NOMO-1 treated with dmso at 0.1 percent for 144 hours (cell line): ENCODE results near the gene ZBTB25.
A peak's percentile ranks its signal among the peaks of the same experiment; 100 is the strongest.

Source experiments
- DNase-seq: peaks from one replicate; lab custom pipeline; 2025; ENCODE audit not compliant: unreplicated experiment; lab: John Stamatoyannopoulos, UW

Gene ZBTB25

DNA sequence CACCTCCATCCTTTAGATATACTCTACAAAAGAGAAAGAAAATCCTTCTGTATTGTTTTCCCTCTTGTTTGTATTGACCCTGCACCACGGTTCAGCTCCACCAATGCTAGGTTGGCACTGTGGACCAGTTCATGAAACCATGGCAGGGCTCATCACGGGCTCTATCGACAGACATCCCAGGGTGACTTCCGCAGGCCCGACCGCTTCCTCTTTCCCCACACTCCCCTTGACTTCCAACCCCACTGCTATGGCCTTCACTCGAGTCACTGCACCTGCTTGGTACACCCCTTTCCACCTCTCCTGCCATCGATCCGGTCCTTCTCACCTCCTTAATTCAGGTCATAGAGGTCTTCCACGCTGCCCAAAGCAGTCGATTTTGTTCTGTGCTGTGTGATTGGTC lies 59.5 kb downstream of the ZBTB25 start:
- peak; percentile 63 for DNase-seq

DNA sequence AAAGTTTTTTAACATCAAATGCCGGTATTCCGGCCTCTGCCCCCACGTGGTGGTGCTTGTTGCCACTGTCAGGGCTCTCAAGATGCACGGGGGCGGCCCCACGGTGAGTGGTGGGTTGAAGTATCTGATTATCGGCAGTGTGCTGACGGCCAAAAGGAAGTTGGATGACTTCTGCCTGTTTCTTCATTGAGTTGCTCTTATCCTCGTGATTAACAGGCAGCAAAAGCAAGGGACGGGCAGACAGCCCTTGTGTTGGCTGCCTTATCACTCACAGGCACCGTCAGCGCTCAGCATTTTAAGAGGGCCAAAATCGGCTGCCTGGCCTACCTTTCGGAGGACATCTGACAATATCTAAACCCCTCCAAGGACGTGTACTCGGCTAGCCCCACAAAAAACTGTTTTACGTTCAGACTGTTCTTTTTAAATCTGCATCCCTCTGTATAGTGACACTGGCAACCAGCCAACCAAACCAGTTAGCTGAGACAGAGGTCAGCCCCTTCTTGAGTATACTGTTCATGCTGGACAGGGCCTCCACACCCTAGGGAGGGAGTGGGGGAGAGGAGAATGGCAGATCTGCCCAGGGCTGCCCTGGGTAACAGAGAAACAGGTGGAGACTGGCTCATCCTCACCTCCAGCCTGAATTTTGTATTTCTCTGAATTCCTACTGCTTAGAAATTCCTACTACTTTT lies 61.2 kb downstream of the ZBTB25 start:
- DNase-seq, result no peak

DNA sequence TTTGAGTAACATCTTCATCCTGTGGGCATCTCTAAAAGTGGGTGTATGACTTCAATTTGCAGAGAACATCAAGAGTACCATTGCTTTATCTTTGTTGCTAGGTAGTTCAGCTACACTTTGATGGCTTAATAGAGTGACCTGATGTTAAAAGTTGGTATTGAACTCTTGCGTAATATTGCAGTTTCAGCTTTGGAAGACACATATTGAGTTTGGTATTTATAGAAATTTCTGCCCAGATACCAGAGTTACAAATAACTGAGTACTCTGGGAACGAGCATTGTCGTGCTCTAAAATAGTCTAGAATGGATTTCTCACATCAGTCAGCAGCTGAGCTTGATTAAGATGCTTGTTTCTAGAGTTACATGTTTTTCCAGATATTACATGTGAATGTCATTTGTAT lies 63.1 kb downstream of the ZBTB25 start:
- no peak for DNase-seq

DNA sequence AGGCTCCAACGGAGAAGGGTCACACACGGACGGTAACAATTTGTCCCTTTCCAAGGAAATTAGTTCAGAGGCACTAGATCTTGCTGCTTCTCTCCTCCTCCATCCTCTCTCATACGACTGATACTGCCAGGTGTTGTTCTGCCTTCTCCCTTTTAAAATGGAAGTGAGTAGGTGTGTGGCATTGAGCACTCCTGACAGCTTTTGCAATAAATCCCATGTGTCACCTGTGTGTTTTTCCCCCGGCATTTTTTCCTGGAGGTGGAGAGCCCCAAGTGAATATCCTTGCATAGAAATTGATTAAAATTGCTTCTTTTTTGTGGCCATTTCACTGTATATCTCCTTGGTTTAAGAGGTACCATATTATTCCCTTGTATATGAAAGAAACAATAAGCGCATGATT lies 64.5 kb downstream of the ZBTB25 start:
- DNase-seq, result no peak

DNA sequence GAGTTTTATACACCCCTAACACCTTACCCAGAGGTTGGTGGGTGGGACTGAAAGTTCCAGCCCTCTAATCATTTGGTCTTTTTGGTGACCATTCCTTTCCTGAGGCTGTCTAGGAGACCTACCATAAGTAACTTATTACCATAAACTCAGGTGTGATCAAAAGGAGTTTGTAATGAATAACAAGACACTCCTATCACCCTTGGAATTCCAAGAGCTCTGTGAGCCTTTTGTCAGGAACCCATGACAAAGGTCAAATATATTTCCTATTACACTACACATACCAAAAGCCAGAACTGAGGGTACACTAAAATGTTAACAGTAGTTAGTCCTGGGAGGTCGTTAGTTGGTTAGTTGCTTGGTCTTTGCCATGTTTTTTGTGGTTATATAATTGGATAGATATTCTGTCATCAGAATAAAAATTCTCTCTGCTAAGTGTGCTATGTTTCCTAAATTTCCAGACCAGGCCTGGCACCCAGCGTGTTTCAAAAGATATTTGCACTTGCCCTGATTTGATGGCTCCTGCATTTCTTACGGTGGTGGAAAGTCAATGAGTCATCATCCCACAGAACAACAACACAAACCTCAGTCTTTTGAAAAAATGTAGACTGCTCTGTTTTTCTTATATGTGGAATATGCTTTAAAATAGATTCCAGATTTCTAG lies 65.3 kb downstream of the ZBTB25 start:
- no peak for DNase-seq

DNA sequence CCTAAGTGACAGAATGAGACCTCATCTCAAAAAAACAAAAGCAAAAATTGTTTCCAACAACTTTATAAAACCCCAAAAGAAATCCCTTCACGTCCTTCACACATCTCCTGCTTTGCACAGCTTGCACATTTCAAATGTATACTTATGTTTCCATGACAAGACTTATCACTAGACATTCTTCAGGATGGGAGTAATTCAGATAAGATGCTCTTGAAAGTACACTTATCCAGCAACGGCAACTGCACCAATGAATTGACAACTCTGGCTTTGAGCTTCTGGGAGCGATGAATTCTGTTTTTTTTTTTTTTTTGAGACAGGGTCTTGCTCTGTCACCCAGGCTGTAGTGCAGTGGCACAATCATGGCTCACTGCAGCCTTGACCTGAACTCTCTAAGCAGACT lies 69.1 kb downstream of the ZBTB25 start:
- DNase-seq, result no peak

DNA sequence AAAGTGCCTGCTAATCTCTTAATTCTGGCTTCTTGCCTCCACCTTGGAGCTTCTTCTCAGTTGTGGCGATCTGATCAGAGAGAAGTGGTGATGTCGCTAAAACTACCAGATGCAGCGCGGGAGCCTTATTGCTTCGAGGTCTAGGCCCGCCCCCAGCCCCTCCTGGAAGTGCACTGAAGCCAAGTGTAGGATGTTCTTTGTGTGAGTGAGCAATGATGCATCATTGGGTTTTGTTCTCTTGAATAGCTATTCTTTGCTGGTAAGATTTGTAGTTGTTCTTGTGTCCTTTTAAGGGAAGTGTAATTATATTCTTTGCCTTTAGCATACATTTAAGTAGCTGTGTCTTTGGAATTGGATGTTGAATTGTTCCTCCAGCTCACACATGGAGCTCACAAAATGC lies 79.7 kb downstream of the ZBTB25 start:
- no peak for DNase-seq

DNA sequence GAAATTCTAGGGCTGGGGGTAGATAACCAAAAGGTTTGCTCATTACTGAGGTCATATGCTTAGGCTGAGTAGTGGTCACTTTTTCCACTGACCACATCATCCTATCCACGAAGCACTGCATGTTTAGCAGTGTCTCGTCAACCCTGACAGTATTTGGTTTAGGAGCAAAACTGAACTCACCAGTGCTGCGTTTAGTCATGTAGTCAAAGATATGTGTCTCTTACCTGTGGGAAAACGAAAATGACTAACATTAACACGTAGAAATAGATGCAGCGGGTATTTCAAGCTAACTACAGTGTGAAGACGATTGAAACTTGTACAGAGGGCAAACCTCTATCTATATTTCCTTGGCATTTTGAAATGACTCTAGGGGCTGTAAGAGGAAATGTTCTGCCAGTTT lies 80.9 kb downstream of the ZBTB25 start:
- no peak for DNase-seq

DNA sequence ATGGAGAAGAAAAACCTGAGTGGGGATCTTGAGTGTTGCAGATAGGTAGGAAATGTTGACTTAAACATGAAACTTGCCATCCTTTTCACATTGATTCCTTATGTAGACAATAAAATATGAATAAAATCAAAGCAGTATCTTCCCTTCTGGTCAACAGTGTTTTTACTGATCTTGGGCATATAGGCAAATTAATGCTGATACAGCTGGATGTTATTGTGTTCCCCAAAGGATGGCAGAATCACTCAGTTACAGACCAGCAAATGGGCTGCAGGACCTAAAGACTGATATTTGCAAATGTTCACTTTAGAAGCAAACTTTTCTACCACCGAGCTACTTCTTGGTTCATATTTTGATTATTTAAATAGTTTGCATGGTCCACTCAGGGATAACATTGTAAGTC lies 81.6 kb downstream of the ZBTB25 start:
- no peak for DNase-seq

DNA sequence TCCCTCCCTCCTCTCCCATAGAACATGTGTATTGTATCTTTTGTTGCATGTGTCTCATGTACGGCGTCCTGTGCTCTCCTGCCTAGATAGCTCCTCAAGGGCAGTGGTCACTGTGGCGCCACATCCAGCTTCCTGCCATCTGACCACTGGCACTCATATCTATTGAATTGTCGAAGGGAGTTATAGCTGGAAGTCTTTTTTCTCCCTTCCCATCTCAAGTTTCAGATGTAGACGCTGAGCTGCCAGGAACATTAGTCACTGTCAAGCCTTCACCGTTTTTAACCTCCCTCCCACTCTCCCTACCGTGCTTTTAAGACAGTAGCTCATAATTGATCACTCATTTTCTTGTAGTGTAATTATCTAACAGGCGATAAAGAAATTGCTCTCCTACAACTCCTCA lies 82.5 kb downstream of the ZBTB25 start:
- DNase-seq, result no peak

DNA sequence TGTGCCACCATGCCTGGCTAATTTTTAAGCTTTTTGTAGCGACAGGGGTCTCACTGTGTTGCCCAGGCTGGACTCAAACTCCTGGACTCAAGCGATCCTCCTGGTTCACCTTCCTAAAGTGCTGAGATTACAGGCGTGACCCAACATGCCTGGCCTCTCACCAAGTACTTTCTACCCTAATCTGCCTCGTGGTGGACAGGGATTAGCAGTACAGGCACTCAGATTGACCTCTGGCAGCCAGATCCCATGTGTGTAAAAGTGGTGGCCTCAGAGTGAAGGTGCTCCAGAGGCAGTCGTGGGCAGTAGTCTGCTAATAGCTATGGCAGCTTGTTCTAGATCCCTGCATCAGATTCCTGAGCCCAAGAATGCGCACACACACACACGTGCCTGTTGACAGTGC lies 84.6 kb downstream of the ZBTB25 start:
- DNase-seq, result no peak

DNA sequence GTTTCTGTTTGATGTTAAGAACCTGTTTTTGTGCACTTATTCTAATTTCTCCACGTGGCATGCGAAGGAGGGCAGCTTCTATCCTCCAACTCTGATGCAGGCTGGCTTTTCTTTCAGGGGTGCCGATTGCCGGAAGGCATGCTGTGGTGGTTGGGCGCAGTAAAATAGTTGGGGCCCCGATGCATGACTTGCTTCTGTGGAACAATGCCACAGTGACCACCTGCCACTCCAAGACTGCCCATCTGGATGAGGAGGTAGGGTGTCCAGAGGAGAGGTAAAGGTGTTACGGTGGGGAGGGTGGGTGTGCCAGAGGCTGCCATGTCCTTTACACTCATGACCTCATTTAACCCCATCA lies 85.9 kb downstream of the ZBTB25 start:
- DNase-seq, result no peak

DNA sequence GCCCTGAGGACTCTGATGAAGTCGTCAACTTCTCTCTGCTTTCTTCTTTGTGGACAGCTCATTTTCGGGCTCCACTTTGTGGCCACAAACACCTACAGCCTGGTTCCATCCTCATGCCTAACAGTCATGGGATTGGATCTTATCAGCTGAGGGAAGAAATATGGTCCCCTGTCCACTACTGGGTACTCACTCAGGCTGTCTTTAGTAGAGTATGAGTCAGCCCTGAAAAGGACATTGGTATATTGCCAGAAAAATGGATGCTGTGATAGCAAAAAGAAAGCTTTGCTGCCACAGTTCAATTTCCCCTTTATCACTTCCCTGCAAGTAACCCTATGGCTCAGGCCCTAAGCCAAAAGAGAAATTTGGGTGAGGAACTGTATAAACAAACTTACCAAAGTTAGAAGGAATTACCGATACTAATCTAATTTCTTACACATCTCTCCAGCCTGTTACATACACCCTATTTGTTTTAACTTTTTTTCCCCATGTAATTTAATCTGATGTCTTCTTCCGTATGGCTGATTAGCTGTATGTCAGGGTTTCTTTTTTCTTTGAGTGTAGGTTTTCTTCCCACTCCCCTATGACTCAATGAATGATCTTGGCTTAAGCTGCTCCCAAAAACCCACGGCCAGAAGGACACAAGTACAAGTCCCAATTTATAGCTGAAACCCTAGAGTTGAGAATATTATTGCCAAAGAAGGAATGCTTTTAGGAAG lies 86.4 kb downstream of the ZBTB25 start:
- no peak for DNase-seq

DNA sequence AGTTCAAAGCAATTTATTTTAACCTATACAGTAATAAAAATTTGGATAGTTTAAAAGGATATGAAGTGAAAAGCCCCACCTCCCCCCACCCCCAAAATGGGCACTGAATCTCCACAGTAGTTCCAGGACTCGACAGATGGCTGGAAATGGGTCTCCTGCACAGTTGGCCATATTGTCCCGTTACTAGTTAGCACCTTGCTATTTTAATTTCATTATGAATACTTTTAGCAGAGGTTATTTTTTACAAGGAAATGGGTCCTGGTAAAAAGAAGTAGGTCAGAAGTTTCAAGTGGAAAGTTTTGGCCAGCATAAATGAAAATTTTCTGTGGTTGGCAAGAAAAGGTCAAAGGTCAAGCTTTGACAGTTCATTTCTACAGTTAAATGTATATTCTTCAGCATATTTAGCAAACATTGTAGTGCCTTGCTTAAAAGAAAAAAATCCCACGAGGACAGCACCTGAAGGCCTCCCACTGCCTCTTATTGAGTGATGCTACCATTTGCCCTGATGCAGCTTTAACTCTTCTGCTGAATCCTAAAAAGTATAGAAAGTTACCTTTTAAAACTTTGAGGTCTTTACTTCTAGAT lies 87.2 kb downstream of the ZBTB25 start:
- no peak for DNase-seq

DNA sequence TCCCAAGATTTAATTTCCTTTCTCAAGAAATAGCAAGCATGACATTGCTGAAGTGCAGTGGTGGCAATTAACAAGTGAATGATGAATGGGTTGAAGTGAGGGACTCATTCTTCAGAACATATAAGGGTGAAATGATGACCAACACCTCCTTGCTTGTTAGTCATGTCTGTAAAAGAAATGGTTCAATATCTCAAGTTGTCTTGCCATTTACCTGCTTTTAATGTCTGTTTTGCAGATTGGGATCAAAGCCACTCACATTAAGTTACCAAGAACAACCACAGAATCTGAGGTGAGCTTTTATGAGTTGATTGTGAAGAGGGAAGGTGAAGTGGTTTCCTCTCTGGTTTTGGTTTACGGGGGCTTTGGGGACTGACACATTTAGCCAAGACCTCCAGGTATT lies 91.4 kb downstream of the ZBTB25 start:
- DNase-seq, result no peak

DNA sequence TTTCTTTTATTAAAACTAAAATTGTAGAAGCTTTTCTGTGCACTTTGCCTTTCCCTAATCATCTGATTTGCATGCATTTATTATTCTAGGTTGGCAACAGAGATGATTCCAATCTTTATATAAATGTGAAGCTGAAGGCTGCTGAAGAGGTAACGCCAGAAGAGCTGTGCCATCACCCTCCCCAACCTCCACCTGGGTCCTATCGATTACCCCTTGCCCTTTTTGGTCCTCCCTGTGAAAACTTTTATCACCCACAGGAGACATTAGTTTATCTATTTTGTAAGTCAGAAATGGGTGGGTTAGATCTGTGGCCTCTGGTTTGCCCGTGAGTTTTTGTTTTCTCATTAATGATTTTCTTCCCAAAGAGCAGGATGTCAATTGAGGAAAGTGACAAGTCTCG lies 92.6 kb downstream of the ZBTB25 start:
- DNase-seq, result no peak

DNA sequence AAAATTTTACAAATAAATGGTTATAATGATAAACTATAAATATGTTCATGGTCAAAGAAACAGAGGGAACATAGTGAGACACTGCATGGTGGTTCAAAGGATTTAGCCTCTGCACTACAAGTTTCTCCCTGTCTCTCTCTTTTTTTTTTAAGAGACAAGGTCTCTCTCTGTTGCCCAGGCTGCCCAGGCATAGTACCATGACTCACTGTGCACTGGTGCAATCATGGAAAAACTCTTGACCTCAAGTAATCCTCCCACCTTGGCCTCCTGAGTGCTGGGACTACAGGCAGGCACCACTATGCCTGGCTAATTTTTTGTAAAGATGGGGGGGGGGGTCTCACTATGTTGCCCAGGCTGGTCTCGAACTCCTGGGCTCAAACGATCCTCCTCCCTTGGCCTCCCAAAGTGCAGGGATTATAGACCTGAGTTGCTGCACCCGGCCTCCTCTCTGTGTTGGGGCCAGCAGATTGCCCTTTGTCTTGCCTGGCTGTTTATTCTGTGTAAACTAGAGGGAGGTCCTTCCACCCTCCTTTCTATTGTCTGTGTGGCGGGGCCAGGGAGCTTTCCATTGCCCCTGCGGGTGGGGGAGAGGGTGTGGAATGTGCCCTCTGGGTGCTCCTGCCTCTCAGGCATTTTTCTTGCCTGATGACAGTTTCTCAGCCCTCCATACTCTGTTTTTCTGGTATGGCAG lies 93.4 kb downstream of the ZBTB25 start:
- no peak for DNase-seq

DNA sequence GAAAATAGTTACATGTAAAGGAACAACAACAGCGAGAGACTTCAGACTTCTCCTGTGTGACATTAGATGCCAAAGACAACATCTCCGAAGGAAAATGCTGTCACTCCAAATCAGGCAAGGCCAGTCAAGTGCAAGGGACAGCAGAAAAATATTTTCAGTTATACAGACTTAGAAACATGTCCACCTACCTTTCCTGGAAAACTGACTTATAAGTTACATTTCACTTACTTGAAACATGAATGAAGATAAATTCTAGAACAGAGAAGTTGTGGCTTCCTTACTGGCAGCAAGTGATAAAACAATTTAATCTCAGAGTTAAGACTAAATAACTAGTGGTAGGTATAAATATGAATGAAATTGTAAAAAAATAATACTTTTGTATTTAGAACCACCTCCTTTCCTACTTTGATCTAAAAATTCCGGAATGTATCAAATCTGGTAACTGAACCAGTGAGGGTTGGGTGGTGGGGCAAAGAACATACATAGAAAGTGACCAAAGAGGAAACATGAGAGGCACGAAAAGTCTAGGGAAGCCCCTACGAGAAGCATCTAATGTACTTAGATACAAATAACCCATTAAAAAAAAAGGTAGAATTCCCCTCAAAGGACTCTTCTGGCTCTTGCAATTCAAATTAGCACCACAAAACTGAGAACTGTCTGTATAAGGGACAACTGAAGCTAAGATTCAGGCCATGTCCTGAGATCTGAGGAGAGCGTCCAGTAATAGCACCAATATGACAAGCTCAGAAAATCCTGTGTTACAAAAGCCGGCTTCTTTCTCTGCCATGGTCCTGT lies 94.3 kb downstream of the ZBTB25 start:
- DNase-seq, result no peak

DNA sequence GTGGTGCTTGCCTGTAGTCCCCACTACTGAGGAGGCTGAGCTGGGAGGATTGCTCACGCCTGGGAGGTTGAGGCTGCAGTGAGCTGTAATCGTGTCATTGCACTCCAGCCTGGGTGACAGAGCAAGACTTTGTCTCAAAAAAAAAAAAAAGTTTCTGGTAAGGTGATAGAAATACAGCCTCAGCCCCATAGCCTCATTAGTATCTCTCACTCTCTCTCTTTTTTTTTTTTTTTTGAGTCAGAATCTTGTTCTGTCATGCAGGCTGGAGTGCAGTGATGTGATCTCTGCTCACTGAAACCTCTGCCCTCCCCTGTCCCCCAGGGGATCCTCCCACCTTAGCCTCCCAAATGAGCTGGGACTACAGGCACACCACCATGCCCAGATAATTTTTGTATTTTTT lies 96.3 kb downstream of the ZBTB25 start:
- no peak for DNase-seq

DNA sequence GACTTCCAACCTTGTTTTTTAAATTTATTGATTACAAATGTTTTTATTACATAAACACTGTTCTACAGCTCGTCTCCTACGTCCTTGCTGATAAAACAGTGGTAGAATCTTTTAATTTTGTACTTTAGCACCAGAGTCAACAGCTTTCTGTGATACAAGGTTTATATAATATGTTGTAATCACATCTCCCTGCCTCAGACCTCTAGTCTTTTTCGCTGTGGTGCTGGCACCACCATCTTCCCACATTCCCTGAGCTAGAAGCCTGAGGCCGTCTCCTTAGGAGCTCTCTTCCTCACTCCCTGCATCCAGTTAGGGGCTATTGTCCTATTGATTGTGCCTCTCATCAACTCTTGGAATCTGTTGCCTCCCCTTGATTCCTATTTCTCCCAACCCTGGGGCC lies 98.3 kb downstream of the ZBTB25 start:
- DNase-seq, result no peak

DNA sequence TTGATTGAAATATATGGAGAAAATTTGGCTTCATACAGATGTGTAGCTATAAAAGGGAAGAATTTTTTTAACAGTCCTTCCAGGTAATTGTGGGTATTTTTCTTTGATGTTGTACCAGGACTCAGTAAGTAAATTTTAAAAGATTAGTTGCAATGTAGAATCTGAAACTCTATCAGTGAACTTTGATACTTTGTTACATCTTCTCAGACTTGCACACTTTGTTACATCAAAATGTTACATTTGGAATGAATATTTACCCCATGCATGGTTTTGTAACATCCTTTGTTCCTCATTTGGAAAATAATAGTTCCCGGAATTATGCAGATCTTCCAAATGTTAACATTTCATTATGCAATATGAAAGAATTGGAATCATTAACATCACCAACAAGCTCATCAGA lies 101.7 kb downstream of the ZBTB25 start:
- no peak for DNase-seq
